H54 (cell line): ENCODE results near the gene RNASE8.

Experiments
- DNase-seq: peaks from one replicate; pipeline ENCODE4 v3.0.0; 2011; ENCODE audit warnings: low spot score, mixed read lengths; ENCODE audit not compliant: insufficient read length
- FAIRE-seq: peaks from 3 replicates; lab custom pipeline; 2011; peaks lifted over from hg19 to GRCh38; lab: Jason Lieb, UNC
- POLR2A ChIP-seq: IDR thresholded peaks from 2 replicates; pipeline ENCODE4 v1.6.1; 2011; ENCODE audit warnings: low read depth, mild to moderate bottlenecking, low read length

Gene RNASE8

DNA sequence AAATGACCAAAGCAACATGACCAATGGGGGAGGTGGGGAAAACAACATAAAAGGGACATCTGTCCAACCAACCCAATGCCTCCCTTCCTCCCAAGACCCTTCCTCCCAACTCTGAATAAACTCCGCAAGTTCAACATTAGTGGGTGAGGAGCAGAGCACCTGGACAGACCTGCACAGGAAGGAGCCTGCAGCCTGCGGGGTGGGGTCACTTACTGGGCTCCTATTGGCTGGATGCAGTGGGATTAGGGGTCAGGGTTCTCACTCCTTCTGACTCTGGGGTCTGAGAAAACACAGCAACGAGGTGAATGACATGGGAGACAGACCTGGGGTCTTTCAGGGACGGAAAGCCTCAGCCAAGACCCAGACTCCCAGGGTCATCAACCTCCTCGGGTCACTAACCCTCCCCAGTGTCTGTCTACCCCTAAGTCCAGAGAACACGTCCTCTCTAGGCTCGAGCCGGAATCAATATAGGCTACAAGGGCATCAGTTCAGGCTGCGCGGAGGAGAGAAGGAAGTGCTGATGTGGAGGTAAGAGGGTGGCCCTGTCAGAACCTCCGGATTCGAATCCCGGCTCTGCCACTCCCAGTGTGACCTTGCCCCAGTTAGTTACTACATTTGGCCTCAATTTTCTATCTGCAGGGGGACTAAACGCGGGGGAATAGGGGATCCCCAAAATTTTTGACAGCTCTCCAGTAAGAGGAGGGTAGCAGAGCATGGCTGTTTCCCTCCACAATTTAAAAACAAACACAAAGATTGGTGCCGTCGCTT, 33.6 kb upstream of the RNASE8 start:
- DNase-seq = no peak
- FAIRE-seq = no peak
- no peak for TF ChIP-seq POLR2A

DNA sequence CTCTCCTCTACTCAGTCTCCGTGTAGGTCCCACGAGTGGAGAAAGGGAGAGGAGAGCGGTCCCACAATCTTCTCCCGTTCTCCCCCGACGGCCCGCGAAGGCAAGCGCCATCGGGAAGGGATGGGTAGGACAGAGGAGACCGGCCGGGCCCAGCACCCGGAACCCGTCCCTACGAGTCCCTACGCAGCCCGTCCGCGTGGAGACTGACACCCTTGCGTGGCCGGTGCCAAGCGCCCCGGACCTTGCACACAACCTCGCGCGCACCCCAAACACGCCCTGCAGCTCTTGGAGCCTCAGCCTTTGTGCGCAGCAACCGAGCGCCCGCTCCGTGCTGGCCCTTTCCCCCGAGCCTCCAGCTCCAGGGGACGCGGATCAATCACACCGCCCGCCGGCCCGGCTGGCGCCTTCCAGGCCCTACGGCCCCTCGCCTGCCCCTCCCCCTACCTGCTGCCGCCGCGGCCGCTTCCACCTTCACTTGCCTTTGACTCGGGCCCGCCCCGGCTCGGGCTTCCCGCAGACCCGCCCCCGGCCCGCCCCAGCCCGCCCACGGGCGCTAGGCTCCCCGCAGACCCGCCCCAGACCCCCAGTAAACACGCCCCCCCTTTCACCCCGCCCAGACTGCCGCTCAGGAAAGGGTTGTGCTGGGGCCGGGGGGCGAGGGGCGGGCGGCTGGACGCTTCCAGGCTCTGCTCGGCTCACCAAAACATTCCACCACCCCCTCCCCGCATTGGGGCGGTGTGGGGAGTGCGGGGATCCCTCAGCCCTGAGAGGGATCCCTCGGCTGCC, 32.8 kb upstream of the RNASE8 start, which contains the start of gene NDRG2:
NDRG2 (minus strand) TSS at position 477 of the 786 bp plus-strand sequence. CDS start 1,746 bp downstream, outside the sequence.
- DNase-seq (peak; percentile 27), FAIRE-seq (no peak)
- no peak for TF ChIP-seq POLR2A

DNA sequence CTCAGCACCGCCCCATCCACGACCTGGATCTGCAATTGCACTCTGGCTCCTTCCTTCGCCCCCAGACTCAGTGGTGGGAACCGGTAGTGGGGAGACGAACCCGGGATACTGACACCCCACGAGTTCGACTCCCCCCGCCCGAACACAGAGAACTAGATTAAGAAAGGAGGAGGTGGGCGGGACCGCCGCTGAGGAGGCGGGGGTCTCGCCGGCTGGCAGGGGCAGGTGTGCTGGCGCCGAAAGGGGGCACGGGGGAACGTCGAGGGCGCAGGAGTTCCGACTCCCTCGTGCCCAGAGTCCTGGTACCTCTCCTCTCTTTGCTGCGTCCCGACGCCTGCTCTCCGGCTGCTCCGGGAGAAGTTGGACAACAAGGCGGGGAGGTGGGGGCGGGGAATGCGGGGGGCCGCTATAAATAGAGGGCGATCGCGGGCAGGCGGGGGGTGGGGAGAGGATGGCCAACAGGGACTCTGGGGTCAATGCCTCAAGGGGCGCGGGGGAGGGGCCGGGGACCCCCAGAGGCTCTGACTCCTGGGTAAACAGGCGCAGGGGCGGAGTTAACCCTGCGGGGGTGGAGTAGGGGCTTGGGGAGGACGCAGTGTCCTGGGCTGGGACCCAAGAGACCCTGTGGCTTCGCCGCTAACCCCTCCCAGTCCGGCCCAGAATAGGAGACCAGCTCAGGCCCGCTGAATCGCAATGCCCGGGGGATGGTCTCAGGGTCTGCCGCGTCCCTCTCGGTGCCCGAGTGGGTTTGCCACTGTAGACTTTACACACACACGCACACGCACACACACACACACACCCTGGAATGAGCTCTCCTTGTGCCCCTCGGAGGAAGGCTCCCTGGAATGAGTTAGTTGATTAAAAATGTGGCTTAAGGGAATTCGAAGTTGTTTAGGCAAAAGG, 32.0 kb upstream of the RNASE8 start:
- FAIRE-seq = no peak
- TF ChIP-seq POLR2A = no peak
- no peak for DNase-seq

DNA sequence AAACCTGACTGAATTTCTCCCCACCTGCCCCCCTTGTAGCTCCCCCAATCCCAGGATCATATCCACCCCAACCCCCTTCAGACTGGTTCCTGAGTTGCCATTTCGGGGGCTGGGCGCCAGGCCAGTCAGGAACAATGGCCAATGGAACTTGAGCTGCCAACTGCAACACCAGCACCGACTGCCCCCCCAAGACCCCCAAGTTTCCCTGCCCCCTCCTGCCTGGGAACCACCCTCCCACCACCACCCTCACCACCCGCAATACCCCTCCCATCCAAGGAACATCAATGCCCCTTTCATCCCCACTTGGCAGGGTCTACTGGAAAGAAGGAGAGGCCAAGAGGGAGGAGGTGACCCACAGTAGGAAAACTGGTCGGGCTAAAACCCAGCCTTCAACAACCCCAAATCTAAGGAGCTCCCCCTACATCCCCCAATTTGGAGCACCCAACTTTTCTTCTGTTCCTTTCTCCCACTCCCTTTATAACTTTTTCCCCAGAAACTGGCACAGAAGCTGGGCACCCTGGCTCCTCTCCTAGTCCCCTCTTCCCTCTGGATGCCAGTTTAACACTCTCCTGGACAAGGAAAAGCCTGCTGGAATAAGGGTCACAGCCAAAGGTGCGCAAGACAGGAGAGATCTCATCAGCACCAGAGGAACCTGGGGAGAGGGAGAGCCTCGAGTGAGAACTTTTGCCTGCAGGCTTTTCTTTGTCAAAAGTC, 31.2 kb upstream of the RNASE8 start:
- no peak for DNase-seq
- no peak for TF ChIP-seq POLR2A
- no peak for FAIRE-seq

DNA sequence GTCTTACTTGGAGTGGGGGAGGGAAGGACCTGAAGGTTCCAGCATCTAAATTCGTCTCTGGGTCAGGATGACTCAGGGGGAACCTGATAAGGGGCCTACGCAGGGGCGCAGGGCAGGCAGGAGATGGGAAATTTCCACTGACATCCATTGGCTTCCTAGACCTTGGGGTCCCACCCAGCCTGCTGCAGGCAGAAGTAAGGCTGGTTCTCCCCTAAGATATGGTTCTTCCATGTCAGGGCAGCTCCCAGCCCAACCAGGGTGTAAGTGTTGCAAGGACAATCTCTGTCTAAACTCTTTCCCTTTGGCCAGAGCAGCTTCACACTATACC, 30.7 kb upstream of the RNASE8 start:
- TF ChIP-seq POLR2A = no peak
- FAIRE-seq (no peak), DNase-seq (no peak)

DNA sequence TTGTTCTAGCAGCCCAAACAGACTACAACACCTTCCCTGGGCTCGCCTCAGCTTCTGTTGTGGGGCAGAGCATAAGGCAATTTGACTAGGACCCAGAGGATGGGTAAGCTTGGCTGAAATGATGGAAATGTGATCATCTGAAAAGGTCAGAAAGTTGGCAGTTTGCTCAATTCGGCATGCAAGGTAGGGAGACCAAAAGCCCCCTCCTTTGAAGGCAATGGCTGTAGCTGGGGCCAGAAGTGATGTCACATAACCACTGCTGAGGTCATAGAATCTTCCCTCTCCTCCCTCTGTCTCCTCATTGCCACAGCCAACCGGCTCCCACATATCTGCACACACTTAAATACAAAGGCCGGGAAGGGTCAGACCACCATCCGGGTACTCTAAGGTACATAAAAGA, 27.7 kb upstream of the RNASE8 start, which contains the start of gene TPPP2:
TPPP2 (plus strand) TSS at position 301 of the 400 bp plus-strand sequence. CDS start 365 bp downstream, outside the sequence.
- FAIRE-seq = no peak
- no peak for DNase-seq
- TF ChIP-seq POLR2A = no peak

DNA sequence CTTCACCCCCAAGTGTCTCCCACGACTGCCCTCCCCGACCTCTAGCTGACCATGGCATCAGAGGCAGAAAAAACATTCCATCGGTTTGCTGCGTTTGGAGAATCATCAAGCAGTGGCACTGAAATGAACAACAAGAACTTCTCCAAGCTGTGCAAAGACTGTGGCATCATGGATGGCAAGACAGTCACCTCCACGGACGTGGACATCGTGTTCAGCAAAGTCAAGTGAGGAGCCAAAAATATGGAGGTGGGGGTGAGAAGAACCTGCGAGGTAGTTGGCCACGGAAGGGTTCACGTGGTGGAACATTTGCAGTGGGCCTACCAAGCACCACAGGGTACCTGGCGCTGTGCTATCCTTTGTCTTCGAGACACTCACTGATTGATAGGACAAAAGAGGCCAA, 27.1 kb upstream of the RNASE8 start:
- no peak for TF ChIP-seq POLR2A
- FAIRE-seq (no peak), DNase-seq (no peak)

DNA sequence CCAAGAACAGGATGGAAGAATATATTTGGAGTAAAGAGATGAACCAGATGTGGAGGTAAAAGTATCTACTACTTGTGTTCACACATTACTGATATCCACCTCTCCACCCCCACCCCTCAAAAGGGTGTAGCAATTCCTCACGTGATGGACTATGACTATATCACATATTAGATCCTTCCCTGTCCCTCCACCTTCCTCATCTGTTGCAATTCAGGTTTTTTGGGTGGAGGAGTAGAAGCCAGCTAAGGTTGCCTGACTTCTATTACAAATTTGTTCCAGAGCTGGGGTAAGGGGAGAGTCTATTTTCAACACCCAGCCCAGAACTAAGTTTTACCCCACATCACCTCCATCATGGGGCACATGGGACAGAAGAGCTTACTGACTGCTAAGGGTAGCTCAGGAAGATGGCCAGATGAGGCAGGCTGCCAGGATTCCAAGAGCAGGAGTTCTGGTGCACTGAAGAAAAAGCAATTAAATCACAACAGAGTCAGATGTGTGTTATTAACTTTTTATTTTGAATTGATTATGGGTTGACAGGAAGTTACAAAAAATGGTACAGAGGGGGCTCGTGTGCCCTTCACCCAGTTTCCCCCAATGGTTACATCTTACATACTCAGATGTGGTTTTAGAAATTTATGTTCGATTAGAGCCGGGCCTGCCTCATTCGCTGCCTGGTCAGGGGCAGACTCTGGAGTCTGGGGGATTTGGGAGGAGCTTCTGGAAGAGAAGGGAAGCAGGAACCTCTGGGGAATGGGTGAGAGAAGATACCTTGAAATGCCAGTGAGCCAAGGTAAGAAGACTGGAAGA, 25.1 kb upstream of the RNASE8 start:
- no peak for TF ChIP-seq POLR2A
- no peak for DNase-seq
- no peak for FAIRE-seq

DNA sequence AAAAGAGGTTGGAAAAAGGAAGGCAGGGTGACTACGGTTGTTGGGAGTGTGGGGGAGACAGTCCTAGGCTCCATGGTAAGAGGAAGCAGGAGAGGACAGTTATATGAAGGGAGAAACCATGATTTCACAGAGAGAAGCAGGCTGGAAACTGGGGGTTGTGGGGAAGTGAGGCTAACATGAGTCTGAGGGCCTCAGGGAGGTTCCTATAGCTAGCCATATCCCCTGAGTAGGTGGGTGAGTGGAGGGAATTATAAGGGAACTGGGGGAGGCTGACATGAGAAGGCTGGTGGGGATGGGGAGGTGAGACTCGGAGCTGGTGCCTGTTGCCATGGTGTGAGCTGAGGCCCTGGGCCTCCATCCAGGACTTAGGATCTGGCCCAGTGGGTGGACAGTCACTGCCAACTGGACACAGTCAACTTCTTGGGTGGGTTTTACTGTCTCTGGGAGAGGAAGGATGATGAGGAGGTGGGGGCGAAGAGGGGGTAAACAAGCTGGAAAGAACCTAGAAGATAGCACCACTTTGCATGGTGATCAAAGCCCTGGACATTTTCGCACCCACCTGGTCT, 24.4 kb upstream of the RNASE8 start:
- FAIRE-seq (no peak), DNase-seq (no peak)
- no peak for TF ChIP-seq POLR2A

DNA sequence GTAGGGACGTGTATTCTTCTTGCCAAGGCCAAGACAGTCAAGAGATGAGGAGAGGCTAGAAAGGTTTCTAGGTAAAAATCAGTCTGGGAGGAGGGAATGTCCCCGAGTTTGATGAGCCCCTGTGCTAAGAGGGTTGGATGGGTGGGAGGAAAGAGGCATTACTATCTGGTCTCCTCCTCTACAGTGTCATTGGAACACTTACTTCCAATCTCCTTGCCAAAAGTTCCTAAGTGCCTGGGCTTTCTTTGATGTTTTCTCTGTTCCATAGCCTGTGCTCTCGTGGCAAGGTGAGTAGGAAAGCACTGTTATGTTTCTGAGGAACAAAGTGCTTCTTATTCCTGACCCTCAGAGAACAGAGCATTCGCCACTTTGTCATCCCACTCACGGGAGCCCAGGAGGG, 22.9 kb upstream of the RNASE8 start, which contains the start of gene RNASE13:
RNASE13 (minus strand) TSS at position 101 of the 400 bp plus-strand sequence. CDS start 519 bp downstream, outside the sequence.
- no peak for DNase-seq
- no peak for TF ChIP-seq POLR2A
- FAIRE-seq = no peak

DNA sequence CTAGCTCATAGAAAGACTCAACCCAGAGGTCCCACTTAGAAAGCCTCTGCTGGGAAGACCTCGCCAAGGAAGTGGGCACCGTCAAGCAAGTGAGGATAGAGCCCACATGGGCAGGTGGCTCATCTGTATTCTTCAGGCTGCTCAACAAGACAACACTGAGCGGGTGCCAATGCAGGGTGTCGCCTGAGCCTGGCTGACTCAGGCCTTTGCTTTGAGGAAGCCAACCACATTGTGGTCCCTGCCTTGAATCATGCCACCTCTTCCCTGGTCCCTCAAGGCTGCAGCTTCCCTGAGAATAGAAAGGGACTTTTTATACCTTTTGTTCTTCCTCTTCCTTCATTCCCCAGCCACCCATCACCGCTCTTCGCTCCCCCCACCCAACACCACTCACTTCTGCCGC, 20.9 kb upstream of the RNASE8 start:
- no peak for FAIRE-seq
- no peak for TF ChIP-seq POLR2A
- DNase-seq = no peak

DNA sequence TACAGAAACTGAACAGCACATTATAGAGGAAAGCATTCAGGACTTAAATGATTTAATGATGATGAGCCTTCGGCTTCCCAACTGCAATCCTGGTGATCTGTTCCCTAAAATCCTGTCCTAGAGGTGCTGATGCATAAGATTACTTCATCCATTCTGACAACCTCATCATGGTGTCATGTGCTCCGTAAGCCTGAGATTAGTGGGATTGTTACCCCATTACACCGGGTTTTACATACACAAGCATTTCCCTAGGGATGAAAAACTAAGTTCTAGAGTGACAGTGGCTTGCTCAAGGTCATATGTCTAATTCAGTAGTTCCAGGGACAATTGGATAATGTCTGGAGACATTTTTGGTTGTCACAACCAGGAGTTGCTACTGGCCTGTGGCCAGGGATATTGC, 20.5 kb upstream of the RNASE8 start:
- no peak for FAIRE-seq
- no peak for DNase-seq
- no peak for TF ChIP-seq POLR2A
